NCI-H2227 (cell line): Measurements from ENCODE around the gene CHEK2.
"Not testable (repeated sequence)": the region's sequence is repeated elsewhere in the genome, so short reads cannot be mapped to it uniquely, and the experiment has no call there.

ENCODE experiments used
- DNase-seq: peaks from one replicate; lab custom pipeline; 2025; ENCODE audit not compliant: unreplicated experiment; lab: John Stamatoyannopoulos, UW

CHEK2 gene

DNA sequence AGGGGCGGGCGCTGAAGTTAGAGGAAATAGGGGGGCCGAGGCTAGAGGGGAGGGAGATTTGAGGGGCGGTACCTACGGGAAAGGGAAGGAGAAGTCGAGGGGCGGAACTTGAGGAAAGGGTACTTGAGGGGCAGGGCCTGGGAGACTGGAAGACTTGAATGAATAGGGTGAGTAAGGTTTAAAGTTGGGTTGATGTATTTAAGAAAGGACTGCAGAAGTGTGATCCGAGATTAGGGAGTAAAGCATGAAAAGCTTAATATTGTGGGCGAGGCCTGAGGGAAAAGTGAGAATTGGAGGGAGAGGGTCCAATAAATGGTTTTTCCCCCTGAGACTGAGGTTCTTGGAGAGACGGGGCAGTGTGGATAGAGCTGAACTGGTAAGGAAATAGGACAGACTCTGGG, 942 bp upstream of the CHEK2 start:
- no peak for DNase-seq

DNA sequence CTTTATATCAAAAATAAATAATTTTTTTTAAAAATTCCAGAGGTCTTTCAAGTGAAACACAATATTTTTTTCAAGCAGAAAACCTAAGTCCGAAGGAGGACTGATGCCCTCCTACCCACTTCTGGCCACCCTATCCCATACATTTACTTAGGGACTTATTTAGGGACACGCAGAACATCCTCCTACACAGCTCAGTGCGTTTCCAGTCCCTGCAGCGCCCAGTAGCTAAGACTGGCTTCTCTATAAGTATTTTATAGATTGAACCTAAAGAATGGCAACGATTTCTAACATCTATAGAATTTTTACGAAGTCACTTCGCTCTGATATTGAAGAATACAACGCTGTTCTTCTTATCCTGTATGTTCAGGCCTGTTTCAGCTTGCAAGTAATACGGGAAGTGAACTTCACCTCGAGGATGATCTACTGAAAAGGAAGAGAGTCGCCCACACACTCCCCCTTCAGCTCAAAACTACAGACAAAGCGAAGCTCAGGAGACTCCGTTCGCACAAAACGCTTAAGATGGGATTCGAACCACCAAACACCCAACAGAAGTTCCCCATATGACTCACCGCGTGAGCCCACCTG, 328 bp downstream of the CHEK2 start:
- no peak for DNase-seq

DNA sequence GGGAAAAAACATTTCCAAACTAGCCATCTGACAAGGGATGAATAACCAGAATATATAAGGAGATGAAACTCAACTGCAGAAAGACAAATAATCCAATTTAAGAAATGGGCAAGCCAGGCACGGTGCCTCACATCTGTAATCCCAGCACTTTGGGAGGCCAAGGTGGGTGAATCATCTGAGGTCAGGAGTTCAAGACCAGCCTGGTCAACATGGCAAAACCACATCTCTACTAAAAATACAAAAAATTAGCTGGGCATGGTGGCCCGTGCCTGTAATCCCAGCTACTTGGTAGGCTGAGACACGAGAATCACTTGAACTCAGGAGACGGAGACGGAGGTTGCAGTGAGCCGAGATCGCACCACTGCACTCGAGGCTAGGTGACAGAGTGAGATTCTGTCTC, 2.7 kb downstream of the CHEK2 start:
- not testable (repeated sequence) for DNase-seq

DNA sequence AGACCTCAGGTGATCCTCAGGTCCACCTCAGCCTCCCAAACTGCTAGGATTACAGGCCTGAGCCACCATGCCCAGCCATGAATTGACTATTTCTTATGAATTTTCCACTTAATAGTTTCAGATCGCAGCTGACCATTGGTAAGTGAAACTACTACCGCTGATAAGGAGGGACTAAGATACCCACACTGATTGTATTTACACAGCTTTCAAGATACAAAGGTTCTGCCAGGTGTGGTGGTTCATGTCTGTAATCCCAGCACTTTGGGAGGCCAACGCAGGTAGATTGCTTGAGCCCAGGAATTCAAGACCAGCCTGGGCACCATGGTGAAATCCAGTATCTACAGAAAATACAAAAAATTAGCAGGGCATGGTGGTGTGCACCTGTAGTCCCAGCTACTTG, 3.9 kb downstream of the CHEK2 start:
- DNase-seq = no peak

DNA sequence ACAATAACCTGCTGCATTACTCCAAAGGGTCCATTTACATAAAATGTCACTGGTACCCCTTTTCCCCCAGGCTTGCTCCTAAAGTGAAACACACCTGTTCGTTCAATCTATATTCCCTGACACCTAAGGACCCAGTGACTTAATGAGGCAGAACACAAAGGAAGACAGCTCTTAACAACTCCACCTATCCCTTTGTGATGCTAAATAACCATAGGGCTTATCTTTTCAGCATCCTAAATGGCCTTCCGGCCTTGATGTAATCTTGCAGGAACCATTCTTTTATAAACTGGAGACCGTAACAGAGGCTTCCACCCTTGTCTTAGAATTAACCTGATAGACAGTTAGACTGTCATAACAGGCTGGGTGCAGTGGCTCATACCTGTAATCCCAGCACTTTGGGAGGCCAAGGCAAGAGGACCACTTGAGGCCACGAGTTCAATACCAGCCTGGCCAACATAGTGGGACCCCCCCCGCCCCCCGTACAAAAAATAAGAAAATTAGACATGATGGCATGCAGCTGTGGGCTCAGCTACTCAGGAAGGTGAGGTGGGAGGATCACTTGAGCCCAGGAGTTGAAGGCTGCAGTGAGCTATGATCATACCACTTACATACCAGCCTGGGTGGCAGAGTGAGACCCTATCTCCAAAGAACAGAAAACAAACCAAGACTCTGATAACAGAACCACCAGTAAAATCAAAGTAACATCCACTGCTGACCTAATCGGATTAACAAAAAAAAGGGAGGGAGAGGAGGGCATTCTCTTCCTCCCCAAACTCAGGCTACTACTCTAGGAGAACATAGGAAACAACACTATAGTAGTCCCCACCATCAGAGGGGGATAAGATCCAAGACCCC, 5.1 kb downstream of the CHEK2 start:
- DNase-seq = no peak

DNA sequence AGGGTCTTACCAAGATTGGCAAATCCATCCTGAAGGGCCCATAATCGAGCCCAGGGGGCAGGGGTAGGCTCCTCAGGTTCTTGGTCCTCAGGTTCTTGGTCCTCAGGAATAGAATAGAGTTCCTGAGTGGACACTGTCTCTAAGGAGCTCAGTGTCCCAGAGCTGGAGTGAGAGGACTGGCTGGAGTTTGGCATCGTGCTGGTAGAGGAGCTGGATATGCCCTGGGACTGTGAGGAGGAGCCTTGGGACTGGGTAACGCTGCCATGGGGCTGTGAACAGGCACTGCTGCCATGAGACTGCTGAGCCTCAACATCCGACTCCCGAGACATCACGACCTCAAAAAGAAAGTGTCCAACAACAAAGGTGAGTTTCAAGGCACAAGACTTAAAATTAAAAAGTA, 7.2 kb downstream of the CHEK2 start:
- no peak for DNase-seq

DNA sequence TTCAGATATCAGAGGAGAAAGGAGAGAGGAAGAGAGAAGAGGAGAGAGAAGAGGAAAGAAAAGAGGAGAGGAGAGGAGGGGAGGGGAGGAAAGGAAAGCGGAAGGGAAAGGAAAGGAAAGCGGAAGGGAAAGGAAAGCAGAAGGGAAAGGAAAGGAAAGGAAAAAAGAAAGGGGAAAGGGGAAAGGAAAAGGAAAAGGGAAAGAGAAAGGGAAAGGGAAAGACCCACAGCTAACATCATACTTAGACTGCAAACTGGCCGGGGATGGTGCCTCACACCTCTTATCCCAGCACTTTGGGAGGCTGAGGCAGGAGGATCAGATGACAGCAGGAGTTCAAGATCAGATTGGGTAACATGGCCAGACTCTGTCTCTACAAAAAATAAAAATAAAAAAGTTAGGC, 11.4 kb downstream of the CHEK2 start:
- DNase-seq = no peak

DNA sequence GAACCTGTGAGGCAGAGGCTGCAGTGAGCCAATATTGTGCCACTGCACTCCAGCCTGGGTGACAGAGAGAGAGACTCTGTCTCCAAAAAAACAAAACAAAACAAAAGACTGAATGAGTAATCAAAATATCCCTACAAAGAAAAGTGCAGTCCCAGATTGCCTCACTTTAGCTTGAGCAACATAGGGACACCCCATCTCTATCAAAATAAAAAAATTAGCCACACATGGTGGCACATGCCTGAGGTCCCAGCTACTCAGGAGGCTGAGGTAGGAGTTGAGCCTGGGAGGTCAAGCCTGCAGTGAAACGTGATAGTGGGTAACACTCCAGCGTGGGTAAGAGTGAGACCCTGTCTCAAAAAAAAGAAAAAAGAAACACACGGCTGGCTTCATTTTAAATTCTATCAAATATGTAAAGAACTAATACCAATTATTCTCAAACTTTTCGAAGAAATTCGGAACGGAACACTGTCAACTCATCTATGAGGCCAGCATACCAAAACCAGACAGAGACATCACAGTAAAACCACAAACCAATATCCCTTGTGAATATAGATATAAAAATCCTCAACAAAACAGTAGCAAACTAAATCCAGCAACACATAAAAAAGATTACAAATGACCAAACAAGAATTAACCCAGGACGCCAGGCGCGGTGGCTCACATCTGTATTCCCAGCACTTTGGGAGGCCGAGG, 12.9 kb downstream of the CHEK2 start:
- DNase-seq = no peak

DNA sequence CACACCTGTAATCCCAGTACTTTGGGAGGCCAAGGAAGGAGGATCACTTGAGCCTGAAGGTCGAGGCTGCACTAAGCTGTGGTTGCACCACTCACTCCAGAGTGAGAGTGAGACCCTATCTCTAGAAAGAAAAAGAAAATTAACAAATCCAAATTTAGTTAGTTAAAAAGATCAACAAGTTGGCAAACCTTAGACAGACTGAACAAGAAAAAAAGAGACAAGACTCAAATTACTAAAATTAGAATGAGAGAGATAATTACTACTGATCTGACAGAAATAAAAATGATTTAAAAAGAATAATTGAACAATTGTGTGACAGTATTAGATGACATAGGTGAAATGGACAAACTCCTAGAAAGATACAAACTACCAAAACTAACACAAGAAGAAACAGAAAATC, 13.6 kb downstream of the CHEK2 start:
- DNase-seq = no peak

DNA sequence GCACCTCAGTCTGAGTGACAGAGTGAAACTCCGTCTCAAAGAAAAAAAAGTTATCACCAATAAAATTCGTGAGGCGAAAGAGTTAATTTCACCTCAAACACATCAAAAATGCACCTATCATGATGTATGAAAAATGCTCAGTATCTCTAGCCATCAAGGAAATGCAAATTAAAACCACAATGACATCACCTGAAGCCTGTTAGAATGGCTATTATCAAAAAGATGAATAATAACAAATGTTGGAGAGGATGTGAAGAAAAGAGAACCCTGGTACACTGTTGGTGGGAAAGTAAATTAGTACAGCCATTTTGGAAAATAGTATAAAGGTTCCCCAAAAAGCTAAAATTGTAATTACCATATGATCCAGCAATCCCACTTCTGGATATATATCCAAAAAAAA, 23.6 kb downstream of the CHEK2 start:
- no peak for DNase-seq

DNA sequence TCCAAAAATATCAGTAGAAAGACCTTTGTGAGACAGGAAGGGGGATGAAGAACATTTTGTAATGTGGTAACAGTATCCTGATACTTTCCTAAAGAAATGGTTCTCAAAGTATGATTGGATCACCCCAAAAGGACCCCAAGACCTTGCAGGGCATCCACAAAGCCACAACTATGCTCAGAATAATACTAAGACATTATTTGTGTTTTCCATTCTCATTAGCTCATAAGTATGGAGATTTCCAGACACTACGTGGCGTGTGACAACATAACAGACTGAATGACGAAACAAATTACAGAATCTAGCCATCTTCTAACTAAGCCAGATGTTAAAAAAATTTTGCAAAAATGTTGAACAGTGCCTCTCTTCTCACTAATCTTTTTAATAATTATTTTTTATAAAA, 24.9 kb downstream of the CHEK2 start:
- DNase-seq = no peak

DNA sequence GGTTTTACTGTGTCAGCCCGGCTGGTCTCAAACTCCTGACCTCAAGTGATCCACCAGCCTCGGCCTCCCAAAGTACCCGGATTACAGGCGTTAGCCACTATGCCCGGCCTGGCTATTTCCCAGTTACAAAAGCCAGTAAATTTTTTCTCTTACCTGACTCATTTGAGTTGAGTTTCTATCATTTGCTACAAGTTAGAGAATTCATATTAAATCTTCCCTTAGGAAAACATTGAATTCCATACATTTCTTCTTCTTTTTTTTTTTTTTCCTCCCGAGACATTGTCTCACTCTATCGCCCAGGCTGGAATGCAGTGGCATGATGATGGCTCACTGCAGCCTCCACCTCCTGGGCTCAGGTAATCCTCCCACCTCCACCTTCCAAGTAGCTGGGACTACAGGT, 26.0 kb downstream of the CHEK2 start:
- no peak for DNase-seq

DNA sequence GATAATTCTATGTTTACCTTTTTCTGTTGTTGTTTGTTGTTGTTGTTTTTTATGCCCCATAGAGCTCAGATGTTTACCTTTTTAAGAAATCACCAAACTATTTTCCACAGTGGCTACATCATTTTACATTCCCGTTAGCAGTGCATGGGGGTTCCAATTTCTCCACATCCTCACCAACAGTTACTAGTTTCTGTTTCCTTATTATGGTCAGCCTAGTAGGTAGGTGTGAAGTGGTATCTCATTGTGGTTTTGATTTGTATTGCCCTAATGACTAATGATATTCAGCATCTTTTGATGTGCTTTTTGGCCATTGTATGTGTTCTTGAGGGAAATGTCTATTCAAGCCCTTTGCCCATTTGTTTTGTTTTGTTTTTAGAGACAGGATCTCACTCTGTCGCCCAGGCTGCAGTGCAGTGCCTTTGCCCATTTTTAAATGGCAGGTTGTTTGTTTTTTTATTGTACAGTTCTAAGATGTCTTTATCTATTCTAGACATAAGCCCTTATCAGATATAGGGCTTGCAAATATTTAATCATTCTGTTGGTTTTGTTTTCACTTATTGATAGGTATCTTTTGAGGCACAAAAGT, 27.5 kb downstream of the CHEK2 start:
- no peak for DNase-seq

DNA sequence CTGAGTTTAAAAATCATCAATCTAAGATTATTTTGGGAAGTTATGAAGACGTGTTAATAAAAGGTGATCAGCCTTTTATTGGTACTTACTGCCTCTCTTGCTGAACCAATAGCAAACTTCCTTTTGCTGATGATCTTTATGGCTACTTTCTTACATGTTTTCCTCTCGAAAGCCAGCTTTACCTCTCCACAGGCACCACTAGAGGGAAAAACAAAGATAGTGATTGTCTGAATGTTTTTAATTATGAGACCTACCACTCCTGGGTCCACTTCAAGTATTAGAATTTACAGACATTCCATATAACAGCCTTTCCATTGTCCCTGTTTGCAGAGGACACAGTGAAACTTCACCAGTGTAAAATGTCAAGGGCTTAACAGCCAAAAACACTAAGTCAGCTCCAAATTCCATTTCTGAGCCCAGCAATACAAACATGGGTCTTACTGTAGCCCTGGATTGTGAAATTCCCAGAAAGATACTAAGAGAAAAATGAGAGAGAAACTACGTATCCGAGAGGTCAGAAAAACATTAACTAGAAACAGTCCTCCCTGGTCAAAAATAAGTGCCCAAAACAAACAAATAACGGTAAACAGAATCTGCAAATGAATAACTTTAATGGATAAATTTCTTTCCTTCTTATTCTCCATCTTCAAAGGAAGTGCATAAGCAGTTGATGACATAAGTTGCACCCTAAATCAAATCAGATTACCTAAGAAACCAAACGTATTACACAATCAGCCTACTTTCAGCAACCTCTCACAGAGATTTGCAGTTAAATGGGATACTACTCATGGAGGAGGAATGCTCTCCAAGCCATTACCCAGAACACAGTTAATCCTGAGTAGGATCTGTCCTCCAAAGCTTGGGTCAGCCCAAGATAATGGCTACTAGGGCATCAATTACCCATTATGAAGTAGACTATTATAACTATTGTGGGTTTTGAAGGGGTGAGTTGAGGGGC, 29.5 kb downstream of the CHEK2 start:
- DNase-seq = peak; percentile 29

DNA sequence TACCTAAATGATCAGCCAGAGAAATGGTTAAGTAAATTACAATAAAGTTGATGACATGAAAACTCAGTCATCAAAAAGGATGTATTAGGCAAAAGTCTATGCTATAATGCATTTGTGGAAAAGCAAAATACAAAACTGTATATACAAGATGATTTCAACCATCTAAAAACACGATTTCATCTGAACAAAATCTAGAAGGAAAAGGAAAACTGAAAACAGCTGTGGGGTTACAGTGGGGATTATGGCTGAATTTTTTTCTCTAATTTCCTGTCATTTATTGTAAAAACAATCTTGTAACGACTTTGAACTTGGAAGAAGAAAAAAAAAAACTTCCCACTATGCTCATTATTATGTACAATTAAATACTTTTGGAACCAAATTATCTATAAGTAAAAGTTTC, 30.3 kb downstream of the CHEK2 start:
- no peak for DNase-seq

DNA sequence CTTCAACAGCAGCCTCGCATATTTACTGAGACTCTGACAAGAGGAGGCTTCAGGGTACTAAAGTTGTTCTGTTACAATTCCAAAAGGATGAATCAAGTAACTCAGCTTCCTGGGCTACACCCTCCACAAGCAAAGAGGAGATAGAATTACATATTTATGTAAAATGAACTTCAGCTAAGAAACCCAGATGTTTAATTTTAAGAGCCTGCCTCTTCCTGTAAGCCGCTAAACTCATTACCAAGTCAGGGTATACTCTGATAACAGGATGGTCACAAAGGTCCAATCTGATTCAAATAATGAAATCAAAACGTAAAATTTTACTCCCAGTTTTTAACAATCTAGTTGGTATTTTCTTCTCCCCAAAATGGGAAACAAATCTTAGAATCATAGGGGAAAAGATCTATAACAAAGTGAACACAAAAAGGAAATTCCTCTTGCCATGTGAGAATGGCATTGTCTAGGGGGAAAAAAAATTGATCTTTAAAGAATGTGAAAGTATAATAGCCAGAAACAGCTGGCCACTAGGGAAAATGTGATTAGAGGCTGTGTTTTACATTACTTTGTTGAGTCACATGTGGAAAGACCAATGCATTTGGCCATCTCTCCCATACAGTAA, 30.9 kb downstream of the CHEK2 start:
- DNase-seq = no peak

DNA sequence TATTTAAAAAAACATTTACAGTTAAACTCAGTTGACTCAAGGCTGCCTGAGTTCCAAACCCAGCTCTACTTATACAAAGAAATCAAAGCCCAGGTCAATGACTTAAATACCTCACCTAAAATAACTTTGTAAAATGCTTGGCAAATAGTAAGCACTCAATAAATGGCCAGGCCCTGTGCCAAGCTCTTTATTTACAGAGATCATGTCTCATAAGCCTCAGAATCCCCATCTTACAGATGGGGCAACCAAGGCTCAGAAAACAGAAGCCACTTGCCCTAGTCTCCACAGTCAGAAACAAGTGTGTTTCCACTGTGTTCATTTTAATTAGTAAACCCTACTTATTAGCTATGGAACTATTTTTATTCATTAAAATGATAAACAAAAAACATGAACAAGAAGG, 31.5 kb downstream of the CHEK2 start:
- DNase-seq = no peak

DNA sequence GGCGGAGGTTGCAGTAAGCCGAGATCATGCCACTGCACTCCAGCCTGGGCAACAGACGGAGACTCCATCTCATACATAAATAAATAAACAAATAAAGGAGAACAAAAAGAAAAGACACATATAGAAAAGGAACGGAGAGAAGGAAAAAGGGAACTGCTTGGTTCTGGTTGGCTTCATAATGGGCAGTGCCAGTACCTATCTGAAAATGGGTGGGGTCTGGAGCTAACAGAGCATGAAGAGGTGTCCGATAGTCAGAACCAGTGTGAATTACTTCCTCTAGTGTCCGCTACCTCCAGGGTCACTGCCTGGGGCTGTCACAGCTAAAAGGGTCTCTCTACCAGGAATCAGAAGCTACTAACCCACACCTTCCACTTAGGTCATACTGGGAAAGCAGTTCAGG, 34.8 kb downstream of the CHEK2 start:
- no peak for DNase-seq

DNA sequence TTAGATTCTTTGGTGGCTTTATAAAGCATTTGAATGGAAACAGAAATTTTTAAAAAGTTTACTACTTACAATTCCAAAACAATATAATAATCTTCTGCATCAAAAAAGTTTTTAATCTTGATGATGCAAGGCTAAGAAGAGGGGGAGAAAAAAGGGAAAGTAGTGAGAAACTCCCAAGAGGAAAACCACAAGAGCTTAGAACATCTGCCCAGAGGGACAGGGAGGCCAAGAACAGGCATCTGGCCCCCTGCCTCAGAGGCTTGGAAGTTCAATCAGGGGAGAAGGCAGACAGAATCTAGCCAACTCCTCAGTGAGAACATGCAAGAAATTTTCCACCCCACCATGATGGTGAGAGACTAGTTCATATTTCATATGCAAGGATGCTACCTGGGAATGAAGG, 38.2 kb downstream of the CHEK2 start:
- no peak for DNase-seq

DNA sequence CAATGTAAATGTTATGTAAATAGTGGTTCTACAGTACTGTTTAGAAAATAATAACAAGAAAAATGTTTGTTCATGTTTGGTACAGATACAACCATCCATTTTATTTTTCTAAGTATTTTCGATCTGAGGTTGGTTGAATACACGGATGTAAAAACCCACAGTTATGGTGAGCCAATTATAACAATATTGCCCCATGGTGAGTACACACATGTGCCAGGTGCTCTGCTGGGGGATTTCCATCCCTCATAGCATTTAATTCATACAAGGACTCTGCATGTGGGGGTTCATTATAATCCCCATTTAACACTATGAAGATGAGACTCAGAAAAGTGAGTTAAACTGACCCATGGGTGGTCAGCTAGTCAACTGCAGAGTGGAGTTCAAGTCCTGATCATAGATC, 38.7 kb downstream of the CHEK2 start:
- DNase-seq = no peak
